ENCODE measurements around the gene CTNNA2.

- TF ChIP-seq CTCF (IDR thresholded peaks at IDR 0.05) (no peak), POLR2A (IDR thresholded peaks at IDR 0.05) (no peak), POLR2AphosphoS5 (IDR thresholded peaks at IDR 0.05; ENCODE audit: insufficient read depth in 1 of 2, low read depth in 1 of 2) (no peak)
These were observed 200.4 kb downstream of the CTNNA2 start for GRCh38 chr2:79713131-79713785.

Measured in vagina (tissue), 2 donors.